HG03575 (cell line): ENCODE results near the gene MRPL43.

ENCODE experiments used
- ATAC-seq: cut with Tn5 transposase; IDR thresholded peaks from one replicate; pipeline ENCODE4 v1.9.1; 2021; ENCODE audit not compliant: unreplicated experiment, insufficient number of reproducible peaks, low FRiP score; ENCODE audit errors: extremely low read depth

Gene MRPL43

GRCh38 chr10:100970914-100971811 is 16.1 kb downstream of the MRPL43 start:
- no peak for ATAC-seq

DNA sequence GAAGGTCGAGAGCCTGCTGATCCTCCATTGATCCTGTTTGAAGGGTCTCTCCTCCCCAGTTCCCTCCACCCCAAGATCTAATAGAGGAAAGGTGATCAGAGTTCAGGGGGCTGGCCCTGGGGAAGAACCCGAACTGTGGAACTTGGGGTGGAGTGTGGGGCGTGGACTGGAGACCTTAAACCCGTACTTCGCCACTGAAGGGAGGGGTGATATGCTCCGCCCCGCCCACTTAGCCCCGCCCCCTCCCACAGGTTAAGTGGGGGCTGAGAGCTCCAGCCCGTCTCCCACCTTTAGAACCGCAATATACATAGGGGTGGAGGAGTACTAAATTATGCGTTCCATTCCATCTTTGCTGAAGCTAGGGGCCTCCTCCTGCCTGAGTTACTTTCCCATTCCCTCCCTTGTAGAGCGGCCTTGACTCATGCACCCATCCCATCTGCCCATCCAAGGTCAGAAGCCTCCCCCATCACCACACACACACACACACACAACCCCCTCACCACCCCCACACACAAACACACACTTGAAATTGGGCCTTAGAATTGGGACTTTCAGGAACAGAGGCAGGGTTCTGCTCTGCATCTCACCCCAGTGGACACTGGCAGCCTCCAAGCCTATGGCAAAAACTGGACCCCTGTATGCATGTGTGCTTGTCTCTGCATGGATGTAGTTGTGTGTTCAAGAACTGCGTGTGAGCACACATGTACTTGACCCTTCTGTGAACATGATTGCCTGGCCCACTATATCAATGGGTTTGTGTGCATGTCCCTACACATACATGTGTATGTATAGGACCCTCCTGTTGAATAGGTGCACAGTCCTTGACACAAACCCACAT is 17.0 kb downstream of the MRPL43 start:
- ATAC-seq = no peak

GRCh38 chr10:100969187-100970075 is 17.9 kb downstream of the MRPL43 start, which contains the start of gene SEMA4G:
Gene SEMA4G (plus strand): TSS chr10:100969504. CDS start chr10:100972913, 3,409 bp downstream.
- ATAC-seq = no peak

DNA sequence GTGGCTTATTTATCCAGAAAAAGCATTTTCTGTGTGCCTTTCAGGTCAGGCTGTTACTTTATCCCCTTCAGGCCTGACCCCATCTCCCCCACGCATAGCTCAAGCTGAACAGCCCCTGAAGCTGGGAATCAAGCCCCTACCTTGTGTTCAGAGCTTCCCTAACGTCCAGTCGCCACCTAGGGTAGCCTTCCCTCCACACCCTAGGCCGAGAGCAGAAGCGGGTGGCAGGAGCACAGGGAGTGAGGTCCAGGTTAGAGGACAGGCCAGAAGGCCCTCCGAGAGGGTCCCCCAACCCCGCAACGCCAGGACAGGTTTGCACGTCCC is 18.5 kb downstream of the MRPL43 start:
- ATAC-seq = no peak

DNA sequence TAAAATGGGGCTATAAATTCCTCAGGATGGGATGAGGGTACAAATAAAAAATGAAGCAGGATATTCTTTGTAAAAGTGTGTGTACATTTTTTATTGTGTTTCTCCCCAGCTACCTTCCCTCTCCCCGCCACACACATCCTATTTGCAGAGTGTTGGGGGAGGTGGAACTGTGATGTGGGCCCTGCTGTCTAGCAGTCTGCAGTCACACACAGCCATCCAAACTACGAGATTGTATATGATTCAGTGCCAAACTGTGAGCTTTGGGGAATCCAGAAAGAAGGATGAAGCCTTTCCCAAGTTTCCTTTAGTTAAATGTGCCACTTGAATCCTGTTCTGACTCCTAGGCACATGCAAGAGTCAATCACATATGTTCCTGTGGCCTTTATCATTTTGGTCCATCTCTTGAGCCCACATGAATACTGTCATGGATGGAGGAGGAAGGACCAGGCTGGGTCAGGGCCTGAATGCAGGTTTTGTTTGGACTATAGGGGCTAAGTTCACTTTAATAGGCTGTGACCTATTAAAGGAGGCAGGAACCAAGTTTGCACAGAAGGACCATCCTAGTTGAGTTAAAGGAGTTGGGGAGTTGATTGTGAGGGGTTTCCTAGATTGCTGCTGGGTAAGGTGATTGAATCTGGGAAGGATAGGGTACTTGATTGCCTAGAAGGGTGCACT is 19.1 kb downstream of the MRPL43 start:
- ATAC-seq = no peak

DNA sequence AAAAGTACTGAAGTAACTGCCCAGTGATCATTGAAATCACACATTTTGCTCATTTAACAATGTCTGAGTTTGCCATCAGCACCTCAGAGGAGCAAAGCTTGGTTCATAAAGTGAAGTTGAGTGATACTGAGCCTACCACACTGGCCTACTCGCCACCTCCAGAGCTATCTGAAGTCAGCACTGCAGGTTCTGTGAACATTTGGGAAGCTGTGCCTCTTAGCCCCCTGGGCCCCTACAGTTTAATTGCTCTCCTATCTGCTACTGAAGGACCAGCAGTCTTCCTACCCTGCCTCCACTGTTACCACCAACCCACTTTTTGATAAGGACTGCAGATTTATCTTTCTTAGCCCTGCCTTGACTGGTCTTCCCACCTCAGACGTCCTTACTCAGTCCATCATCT is 20.0 kb downstream of the MRPL43 start:
- ATAC-seq = no peak

- no peak for ATAC-seq
These were observed 20.4 kb downstream of the MRPL43 start for GRCh38 chr10:100966887-100967286.

- no peak for ATAC-seq
These were observed 21.5 kb downstream of the MRPL43 start for GRCh38 chr10:100965820-100966219.

- no peak for ATAC-seq
These were observed 23.5 kb downstream of the MRPL43 start for GRCh38 chr10:100963826-100964225.

GRCh38 chr10:100962351-100963080 is 24.8 kb downstream of the MRPL43 start:
- ATAC-seq = no peak

DNA sequence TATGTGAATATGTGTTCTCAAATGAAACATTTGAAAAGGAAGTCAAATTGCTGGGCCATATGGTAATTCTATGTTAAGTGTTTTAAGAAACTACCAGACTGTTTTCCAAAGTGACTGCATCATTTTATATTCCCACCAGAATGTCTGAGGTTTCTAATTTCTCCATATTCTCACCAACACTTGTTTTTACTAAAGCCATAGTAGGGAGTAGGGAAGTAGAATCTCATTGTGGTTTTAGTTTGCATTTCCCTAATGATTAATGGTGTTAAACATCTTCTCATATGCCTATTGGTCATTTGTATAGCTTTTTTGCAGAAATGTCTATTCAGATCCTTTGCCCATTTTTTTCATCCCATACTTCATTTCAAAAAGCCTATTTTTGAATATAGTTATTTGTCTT is 27.0 kb downstream of the MRPL43 start:
- no peak for ATAC-seq

DNA sequence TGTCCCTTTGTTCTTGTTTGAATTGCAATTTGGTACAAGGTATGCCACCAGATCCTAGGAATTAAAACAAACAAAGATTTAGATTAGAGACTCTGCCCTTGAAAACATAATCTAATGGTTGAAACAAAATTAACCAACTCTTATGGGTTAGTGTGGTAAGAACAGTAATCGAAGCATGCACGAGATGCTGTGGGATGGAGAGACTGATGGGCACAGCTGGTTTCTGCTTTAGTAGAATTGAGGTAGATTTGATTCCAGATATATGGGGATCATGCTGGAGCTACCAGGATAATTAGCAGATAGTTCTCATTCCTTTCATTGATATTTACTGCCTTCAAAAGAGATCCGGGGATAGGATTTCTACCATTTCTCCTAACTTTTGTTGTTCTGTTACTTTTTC is 38.4 kb downstream of the MRPL43 start:
- ATAC-seq = no peak

DNA sequence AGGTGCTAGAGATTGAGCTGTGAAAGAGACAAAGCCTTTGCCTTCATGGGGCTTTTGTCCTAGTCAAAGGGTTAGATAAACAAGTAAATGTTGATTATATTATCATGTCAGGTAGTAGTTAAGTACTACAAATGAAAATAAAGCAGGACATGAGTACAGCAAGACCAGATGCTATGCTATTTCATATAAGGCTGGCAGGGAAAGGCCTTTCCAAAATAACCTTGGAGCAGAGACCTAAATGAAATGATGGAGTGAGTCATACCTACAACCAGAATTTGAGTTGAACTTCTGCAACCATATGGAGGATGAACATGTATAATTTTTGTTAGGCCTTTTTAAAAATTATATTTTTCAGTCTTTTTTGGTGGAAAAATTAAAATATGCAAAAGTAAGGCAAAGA is 41.5 kb downstream of the MRPL43 start:
- no peak for ATAC-seq

DNA sequence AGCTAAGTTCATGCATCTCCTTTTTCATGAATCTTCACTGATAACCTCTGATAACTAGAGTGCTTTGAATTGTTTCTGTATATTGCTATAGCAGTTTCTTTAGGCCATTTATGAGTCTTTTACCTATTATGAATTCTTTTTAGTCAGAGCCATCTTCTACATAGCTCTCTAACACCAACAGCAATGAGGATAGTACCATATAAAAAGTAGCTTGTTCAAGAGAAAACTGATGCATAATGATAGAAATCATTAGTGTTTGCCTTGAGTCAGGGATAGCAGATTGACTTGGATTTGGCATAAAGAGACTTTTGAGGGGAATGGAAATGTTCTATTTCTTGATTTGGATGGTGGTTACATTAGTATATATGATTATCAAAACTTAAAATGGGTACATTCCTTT is 43.8 kb downstream of the MRPL43 start:
- ATAC-seq = no peak

DNA sequence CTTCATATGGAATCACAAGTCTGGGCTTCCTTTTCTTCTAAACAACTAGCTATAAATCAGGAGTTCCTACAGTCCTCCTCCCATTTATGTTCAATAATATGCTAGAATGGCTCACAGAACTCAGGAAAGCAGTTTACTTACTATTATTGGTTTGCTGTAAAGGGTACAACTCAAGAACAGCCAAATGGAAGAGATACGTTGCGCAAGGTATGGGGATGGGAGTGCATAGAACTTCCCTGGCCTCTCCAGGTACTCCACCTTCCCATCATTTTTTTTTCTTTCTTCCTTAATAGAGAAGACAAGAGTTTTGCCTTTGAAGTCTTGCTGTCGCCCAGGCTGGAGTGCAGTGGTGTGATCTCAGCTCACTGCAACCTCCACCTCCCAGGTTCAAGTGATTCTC is 45.1 kb downstream of the MRPL43 start:
- ATAC-seq = no peak

DNA sequence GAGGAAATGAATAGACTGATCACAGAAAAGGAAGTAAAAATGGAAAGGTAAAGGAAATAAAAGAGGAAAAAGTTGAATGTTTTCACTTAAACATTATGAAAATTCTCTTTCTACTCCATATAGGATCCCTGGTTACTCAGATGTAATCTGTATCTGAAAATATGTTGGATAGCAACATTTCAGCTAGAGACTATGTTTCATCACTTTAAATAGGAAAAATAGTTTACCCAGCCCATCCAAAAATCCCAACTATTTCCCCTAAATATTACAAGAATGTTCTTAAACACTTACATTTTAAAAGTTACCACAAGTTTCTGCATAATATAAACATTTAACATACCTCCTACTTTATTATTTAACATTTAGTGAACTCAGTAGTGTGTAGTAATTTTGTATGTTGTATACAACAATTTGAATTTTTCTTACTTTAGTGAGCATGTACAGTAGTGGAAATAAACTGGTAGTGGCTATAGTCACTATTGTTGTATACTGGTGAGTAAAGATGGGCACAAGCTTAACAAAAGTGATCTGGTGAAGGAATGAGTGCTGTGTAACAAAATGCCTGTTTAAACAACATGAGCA is 47.4 kb downstream of the MRPL43 start:
- ATAC-seq = no peak
